Hematopoietic multipotent progenitor cell (in vitro differentiated cells): ENCODE data around the gene TNNI3. TPM values are rescaled to one million over a fixed set of nuclear protein-coding genes. Genes with fewer than 3 reads are reported as not detected.

Experiments used
- DNase-seq, 3 donors: peaks; one replicate each; pipeline ENCODE4 v3.0.0-alpha.2; 2011 to 2015; ENCODE audit warnings: low read depth in 2 of 3, low spot score in 2 of 3
- total RNA-seq: library from RNA; depleted of rRNA; stranded (reverse); fragments of >200 nt; gene quantifications from one replicate; pipeline ENCODE4 v1.2.3, GENCODE V29; 2012

Gene TNNI3
- total RNA-seq, 1 donor: not detected

- DNase-seq: no peak
Observed at GRCh38 chr19:55149078-55150003, 8.2 kb downstream of the TNNI3 start, which contains the start of gene TNNT1. Gene TNNT1, minus strand, starts transcription at chr19:55149206. Its CDS starts 2,049 bp downstream, at chr19:55147157.

DNA sequence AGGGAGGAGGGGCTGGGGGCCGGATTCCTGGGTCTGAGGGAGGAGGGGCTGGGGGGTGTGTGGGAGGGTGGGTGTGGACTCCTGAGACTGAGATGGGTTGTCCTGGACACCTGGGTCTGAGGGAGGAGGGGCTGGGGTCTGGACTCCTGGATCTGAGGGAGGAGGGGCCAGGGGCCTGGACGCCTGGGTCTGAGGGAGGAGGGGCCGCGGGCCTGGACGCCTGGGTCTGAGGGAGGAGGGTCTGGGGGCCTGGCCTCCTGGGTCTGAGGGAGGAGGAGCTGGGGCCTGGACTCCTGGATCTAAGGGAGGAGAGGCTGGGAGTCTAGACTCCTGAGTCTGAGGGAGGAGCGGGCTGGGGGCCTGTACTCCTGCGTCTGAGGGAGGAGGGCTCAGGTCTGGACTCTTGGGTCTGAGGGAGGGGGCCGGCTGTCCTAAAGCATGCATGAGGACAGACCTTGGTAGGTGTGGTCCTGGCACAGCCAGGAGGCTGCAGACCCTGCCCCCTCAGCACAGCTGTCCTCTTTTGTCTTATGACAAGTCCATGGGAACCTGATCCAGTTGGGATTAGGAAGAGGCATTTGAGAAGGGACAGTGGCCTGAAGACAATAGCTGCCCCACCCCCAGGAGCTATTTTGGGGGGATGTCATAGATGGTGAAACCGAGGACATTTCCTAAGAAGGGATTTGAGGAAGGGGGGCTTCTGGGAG is 9.8 kb downstream of the TNNI3 start:
- DNase-seq: no peak

DNA sequence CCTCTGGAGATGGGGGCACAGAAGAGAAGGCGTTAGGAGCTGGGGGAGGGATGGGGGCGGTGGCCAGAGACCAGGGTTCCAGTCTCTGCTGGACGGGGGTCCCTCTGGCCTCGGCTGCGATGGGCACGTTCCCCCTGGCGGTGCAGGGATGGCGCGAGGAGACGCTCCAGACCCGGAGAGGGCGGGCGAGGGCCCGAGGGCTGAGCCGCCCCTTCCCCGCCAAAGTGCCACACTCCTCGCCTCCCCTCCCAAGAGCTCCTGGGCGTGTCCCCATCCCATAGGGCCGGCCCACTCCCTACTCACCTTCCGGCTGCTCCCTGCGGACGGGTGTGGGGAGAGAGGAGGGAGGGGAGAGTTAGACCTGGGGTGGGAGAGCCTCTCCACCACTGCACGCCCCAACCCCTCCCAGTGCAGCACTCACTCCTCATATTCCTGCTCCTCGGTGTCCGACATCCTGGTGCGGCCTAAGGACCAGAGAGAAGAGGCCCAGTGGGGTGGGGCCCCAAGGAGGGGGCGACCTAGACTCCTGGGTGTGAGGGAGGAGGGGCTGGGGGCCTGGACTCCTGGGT is 10.7 kb downstream of the TNNI3 start:
- no peak for DNase-seq

DNA sequence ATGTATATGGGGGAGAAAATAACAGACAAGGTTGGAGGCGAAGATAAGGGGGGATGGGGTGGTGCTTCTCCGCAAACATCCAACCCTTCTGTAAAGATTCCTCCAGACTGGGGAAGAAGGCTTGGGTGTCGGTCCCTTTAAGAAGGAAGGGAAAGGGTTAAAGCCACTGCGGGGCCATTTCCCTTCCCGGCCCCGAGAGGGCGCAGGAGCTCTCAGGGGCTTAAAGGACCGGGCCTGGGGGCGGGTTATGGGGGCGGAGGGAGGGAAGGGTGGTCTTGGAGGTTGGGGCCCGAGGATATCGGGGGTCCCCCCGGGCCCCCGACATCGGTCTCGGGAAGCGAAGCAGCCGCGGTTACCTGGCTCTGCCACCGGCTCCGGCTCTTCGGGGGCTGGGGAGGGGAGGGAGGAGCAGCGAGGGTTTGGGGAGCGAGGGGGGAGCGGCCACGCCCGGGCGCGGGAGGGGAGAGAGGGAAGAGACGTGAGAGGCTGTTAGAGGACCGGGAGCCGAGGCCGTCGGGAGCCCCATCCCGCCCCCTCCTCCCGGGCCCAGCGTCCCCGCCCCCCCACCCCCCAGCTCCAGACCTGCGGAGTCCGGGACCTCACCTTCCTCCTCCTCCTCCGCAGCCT is 11.3 kb downstream of the TNNI3 start:
- DNase-seq: peak in 2 of 3 donors; percentile 52 to 65

GRCh38 chr19:55145232-55145631 is 12.3 kb downstream of the TNNI3 start:
- DNase-seq: no peak

- no peak for DNase-seq
Observed at GRCh38 chr19:55141696-55142095, 15.8 kb downstream of the TNNI3 start.

DNA sequence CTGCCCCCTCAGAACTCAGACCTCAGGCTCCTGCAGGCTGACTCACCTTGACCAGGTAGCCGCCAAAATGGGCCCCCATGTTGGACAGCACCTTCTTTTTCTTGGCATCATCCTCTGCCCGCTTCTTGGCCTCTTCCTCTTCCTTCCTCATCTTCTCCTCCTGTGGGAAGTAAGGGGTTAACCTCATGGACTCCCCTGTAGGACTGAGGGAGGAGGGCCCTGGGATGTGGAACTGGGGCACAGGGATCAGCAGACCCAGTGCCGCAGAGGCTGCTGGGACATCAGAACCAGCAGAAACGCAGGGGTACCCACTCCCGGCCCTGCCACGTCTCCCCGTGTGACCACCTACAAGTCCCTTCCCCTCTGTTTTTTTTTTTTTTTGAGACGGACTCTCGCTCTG is 19.6 kb downstream of the TNNI3 start:
- no peak for DNase-seq

DNA sequence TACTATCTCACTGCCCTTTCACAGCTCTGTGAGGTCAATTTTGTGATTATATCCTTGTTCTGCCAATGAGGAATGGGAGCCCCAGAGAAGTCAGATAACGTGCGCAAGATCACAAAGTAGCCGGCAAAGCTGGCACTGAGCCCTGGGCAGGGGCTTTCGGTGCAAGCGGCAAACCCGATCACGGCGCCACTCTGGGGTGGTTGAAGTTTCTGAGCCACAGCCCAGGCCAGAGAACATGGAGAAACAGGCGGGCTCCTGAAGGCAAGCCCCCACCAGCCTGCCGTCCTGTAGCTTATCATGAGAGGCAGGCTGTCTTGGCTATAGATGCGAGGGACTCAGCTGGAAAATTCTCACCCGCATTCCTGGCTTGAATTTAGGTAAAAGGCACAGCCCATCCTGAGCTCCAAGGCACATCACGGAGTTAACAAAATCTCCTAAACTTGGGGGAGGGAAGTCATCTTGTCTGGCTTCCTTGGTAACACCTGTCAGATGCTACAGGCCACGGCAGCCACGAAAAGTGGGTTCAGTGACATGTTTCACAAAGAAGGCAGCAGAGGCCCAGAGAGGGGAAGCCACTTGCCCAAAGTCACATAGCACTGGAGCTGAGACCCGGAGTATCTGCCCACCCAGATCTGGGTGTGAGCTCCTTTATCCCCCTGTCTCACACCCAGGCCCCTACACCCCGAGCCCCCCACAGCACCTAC is 21.0 kb downstream of the TNNI3 start:
- DNase-seq: no peak

DNA sequence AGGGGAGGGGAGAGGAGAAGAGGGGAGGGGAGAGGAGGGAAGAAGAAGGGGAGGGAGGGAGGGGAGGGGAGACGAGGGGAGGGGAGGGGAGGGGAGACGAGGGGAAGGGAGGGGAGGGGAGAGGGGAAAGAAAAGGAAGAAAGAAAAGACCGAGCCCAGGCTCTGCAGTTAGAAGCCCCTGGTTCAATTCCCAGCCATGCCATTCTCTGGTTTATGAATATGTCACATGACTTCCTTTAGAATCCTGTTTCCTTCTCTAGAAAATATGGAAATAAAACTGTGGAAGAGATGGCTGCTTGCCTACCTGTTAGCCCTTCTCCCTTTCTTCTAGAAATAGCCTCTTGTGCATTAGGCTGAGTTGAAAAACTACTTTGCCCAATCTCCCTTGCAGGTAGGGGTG is 22.8 kb downstream of the TNNI3 start:
- no peak for DNase-seq

GRCh38 chr19:55133639-55134444 is 23.7 kb downstream of the TNNI3 start:
- DNase-seq: no peak

GRCh38 chr19:55132453-55133129 is 24.9 kb downstream of the TNNI3 start:
- DNase-seq: peak in 1 of 3 donors; percentile 44

GRCh38 chr19:55131421-55131820 is 26.1 kb downstream of the TNNI3 start:
- no peak for DNase-seq

DNA sequence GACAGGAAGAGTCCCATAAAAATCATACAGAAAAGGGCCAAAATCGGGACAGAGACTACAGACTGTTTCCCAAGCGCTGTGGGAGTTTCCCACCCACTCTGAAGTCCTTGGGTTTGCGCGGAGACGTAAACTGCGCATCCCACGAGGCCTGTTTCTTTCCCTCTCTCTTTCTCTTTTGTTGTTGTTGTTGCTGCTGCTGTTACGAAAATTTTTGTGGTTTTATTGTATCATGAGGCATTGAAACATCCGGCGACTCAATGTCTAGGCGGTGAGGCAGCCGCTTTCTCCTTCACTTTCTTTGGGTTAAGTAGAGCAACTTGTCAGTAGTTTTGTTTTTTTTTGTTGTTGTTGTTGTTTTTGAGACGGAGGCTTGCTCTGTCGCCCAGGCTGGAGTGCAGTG is 38.5 kb downstream of the TNNI3 start:
- DNase-seq: no peak

- DNase-seq: no peak
Observed at GRCh38 chr19:55118401-55118991, 39.0 kb downstream of the TNNI3 start.

GRCh38 chr19:55117663-55118391 is 39.7 kb downstream of the TNNI3 start:
- DNase-seq: peak; percentile 92 to 98 (median 98)

- DNase-seq: peak in 1 of 3 donors; percentile 13
Observed at GRCh38 chr19:55116859-55117662, 40.5 kb downstream of the TNNI3 start, which contains the start of gene PPP1R12C. Gene PPP1R12C, minus strand, starts transcription at chr19:55117637. Its CDS starts 94 bp downstream, at chr19:55117543.
